ENCODE data around the gene RHBDD1. TPM values are rescaled to one million over a fixed set of nuclear protein-coding genes. Genes with fewer than 3 reads are reported as not detected.
"Not testable (repeated sequence)": the region's sequence is repeated elsewhere in the genome, so short reads cannot be mapped to it uniquely, and the experiment has no call there.

RHBDD1 gene
- total RNA-seq, 2 donors from 2014 or later, result 10.2 to 17.3 TPM

DNA sequence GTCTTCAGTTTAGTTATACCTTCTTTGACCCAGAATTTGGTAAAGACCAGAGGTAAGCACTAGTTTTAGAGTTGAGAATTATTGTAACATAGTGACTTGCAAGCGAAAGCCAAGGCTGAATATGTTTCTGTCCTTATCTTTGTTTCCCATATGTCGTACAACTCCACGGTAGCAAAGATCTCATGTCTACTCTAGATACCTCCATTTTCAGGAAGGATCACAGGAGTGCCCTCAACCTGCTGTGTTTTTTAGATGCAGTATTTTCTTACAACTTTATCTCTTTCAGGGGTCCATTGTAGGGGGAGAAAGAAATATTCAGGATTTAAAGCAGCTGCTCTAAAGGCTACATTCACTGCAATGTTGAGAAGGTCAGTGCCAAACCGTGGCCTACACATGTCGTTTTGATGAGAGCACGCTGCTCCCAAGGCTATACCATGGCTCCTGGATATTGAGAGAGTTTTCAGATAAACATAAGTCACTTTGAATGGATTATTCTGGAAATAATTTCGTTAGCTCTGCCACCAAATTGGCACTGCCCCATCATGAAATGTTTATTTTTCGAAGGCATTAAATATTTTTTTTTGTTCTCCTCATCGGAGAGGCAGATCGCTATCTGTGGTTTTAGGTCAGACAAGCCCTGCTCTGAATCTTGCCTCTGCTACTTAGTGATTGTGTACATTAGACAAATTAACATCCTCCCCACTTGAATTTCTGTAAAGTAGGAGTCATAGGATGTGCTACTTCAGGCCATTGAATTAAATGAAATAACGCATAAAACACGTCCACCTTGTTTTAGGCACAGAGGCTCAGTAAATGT is 2.1 kb downstream of the RHBDD1 start:
- Histone ChIP-seq H3K36me3 (no peaks in the 10 kb centered on the region), H3K4me3 (no peak overlapping the region), H3K9me3 (no peaks in the 10 kb centered on the region), H3K27ac (no peak overlapping the region), H3K27me3 (replicated peaks; ENCODE audit: insufficient read depth) (no peaks in the 10 kb centered on the region), H3K4me1 (ENCODE audit: control insufficient read depth in 1 of 2, low read depth in 2 of 2) (peaks cover 10 to 30% of the 10 kb centered on the region in 2 donors)
- TF ChIP-seq, protein P1, sequence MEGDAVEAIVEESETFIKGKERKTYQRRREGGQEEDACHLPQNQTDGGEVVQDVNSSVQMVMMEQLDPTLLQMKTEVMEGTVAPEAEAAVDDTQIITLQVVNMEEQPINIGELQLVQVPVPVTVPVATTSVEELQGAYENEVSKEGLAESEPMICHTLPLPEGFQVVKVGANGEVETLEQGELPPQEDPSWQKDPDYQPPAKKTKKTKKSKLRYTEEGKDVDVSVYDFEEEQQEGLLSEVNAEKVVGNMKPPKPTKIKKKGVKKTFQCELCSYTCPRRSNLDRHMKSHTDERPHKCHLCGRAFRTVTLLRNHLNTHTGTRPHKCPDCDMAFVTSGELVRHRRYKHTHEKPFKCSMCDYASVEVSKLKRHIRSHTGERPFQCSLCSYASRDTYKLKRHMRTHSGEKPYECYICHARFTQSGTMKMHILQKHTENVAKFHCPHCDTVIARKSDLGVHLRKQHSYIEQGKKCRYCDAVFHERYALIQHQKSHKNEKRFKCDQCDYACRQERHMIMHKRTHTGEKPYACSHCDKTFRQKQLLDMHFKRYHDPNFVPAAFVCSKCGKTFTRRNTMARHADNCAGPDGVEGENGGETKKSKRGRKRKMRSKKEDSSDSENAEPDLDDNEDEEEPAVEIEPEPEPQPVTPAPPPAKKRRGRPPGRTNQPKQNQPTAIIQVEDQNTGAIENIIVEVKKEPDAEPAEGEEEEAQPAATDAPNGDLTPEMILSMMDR (IDR thresholded peaks at IDR 0.05), result no peak
- DNase-seq (ENCODE audit: low spot score) (no peak), ATAC-seq (ENCODE audit: insufficient number of reproducible peaks, low FRiP score, low read depth) (no peak)

DNA sequence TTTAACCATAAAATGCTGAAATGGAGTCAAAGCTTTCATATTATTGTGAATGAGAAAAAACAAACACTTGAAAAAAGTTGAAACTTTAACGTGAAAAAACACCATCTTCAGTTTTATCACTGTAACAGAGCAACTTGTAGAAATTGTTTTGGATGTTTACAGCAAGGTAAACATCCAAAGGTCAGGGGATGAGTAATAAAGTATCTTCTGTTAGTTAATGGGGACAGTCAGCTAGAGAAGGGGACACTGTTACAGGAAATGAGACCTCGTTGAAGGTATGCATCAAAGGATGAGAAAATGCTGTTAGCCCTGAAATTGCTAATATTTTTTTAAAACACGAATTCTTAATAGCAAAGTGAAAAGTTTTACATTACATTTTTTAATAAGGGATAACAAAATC is 2.9 kb downstream of the RHBDD1 start:
- Histone ChIP-seq H3K4me1 (ENCODE audit: control insufficient read depth in 1 of 2, low read depth in 2 of 2) (peaks cover 10 to 30% of the 10 kb centered on the region in 2 donors), H3K27ac (no peak overlapping the region), H3K4me3 (no peak overlapping the region), H3K36me3 (no peaks in the 10 kb centered on the region), H3K27me3 (replicated peaks; ENCODE audit: insufficient read depth) (no peaks in the 10 kb centered on the region), H3K9me3 (no peaks in the 10 kb centered on the region)
- DNase-seq (ENCODE audit: low spot score) (no peak), ATAC-seq (ENCODE audit: insufficient number of reproducible peaks, low FRiP score, low read depth) (no peak)
- TF ChIP-seq, protein P1 (IDR thresholded peaks at IDR 0.05), result no peak

DNA sequence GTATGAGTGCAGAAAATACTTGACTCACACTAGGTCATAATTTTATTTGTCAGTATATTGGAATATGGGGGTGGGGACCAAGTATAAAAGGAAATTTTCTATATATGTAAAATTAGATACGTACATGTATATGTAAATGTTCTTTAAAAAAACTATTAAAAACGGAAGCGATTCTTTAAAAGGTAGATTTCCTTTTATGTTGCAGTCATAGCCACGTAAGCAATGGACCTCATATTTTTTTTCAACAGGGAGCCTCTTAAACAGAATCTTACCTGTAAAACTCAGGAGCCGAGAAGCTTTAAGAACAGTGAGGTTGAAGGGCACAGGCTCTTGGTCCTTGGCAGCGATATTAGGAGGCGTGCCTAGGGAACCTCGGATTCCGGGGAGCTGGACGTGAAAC is 3.3 kb downstream of the RHBDD1 start:
- Histone ChIP-seq H3K36me3 (no peaks in the 10 kb centered on the region), H3K9me3 (no peaks in the 10 kb centered on the region), H3K27me3 (replicated peaks; ENCODE audit: insufficient read depth) (no peaks in the 10 kb centered on the region), H3K4me3 (no peak overlapping the region), H3K4me1 (ENCODE audit: control insufficient read depth in 1 of 2, low read depth in 2 of 2) (peaks cover 10 to 30% of the 10 kb centered on the region in 2 donors), H3K27ac (no peak overlapping the region)
- TF ChIP-seq, protein P1 (IDR thresholded peaks at IDR 0.05), result no peak
- no peak for ATAC-seq (ENCODE audit: insufficient number of reproducible peaks, low FRiP score, low read depth)
- no peak for DNase-seq (ENCODE audit: low spot score)

DNA sequence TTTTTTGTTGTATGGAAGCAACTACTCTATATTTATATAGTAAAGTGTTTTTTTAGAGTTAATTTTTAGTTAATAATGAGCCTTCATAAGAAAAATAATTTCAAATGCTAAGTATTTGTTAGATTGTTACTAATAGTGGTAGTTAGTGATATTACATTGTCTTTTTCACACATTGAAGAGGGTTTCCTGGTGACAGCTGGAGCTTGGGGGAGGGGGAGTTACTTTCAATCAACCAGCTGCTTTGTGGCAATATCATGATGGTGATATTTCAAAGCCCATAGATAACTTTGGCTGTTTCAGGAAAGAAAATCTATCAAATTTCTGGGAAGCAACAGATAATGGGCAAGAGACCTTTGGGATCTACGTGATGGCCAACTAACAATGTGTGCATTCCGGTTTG is 4.1 kb downstream of the RHBDD1 start:
- no peak overlapping the region for H3K4me3 ChIP-seq
- TF ChIP-seq, protein P1 (IDR thresholded peaks at IDR 0.05), result no peak
- no peaks in the 10 kb centered on the region for H3K9me3 ChIP-seq
- no peaks in the 10 kb centered on the region for H3K36me3 ChIP-seq
- H3K27ac ChIP-seq, result no peak overlapping the region
- ATAC-seq (ENCODE audit: insufficient number of reproducible peaks, low FRiP score, low read depth) (no peak), DNase-seq (ENCODE audit: low spot score) (no peak)
- H3K27me3 ChIP-seq (replicated peaks; ENCODE audit: insufficient read depth), result no peaks in the 10 kb centered on the region
- H3K4me1 ChIP-seq (ENCODE audit: control insufficient read depth in 1 of 2, low read depth in 2 of 2), result peaks cover 8 to 26% of the 10 kb centered on the region in 2 donors

DNA sequence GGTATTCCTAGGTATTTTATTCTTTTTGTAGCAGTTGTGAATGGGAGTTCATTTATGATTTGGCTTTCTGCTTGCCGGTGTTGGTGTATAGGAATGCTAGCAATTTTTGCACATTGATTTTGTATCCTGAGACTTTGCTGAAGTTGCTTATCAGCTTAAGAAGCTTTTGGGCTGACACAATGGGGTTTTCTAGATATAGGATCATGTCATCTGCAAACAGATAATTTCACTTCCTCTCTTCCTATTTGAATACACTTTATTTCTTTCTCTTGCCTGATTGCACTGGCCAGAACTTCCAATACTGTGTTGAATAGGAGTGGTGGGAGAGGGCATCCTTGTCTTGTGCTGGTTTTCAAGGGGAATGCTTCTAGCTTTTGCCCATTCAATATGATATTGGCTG is 7.1 kb downstream of the RHBDD1 start:
- H3K27ac ChIP-seq; DNase-seq (ENCODE audit: low spot score); H3K4me3 ChIP-seq; H3K27me3 ChIP-seq (replicated peaks; ENCODE audit: insufficient read depth); ATAC-seq (ENCODE audit: insufficient number of reproducible peaks, low FRiP score, low read depth); H3K36me3 ChIP-seq; H3K9me3 ChIP-seq; H3K4me1 ChIP-seq (ENCODE audit: control insufficient read depth in 1 of 2, low read depth in 2 of 2): not testable (repeated sequence)
